ENCODE results near the gene NHERF2. TPM values are rescaled to one million over a fixed set of nuclear protein-coding genes. Genes with fewer than 3 reads are reported as not detected.

Gene NHERF2
- total RNA-seq, 2 donors from 2014 or later = 20.1 to 25.5 TPM

DNA sequence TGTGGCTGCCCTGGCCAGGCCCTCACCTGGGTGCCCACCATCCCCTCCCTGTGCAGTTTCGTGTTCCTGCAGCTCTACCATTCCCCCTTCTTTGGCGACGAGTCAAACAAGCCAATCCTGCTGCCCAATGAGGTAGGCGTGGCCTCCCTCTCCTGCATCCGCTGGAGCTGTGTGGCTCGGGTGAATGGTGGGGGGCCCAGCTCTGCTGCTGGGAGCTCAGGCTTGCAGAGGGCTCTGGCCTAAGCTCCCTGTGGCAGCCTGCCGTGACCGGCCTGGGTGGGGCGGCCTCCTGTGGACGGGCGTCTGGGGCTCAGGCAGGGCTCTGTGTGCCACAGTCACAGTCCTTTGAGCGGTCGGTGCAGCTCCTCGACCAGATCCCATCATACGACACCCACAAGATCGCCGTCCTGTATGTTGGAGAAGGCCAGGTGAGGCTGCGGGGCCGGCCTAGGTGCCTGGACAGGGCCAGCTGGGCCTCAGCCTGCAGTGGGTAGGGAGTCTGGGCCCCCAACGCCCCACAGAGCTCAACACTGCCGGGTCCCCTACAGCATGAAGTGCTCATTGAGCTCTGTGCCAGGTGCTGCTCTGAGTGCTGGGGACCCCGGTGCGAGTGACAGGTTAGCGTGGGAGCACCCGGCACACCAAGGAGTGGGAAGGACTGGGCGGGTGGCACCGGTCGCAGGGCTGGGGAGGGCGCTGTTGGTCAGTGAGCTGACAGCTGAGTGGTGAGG, 58.4 kb downstream of the NHERF2 start:
- Histone ChIP-seq H3K27ac (ENCODE audit: low read depth, low read length) (no peak overlapping the region), H3K4me1 (ENCODE audit: control insufficient read depth, insufficient read depth, low read length) (no peaks in the 10 kb centered on the region), H3K36me3 (ENCODE audit: control insufficient read depth, insufficient read depth, low read length) (peaks cover 16% of the 10 kb centered on the region), H3K9ac (ENCODE audit: extremely low read depth, low read length, poor library complexity, severe bottlenecking) (no peak overlapping the region), H3K4me3 (ENCODE audit: low read length) (no peak overlapping the region), H3K9me3 (ENCODE audit: control insufficient read depth, low read length) (no peaks in the 10 kb centered on the region), H3K27me3 (ENCODE audit: control insufficient read depth, insufficient read depth, low read length, poor library complexity, severe bottlenecking) (no peaks in the 10 kb centered on the region)
- Mint-ChIP-seq H3K27ac (no peak overlapping the region), H3K27me3 (ENCODE audit: insufficient read depth) (no peaks in the 10 kb centered on the region), H3K4me1 (no peaks in the 10 kb centered on the region), H3K4me3 (no peak overlapping the region), H3K9me3 (no peaks in the 10 kb centered on the region), H3K36me3 (ENCODE audit: low read depth) (peaks cover 11% of the 10 kb centered on the region)
- no peak for DNase-seq
- 93 to 95% methylated on average over 21 to 29 of the region's 29 CpGs for WGBS, 2 experiments (ENCODE audit: insufficient coverage in 1 of 2, insufficient read length in 1 of 2)
- TF ChIP-seq, protein P1, sequence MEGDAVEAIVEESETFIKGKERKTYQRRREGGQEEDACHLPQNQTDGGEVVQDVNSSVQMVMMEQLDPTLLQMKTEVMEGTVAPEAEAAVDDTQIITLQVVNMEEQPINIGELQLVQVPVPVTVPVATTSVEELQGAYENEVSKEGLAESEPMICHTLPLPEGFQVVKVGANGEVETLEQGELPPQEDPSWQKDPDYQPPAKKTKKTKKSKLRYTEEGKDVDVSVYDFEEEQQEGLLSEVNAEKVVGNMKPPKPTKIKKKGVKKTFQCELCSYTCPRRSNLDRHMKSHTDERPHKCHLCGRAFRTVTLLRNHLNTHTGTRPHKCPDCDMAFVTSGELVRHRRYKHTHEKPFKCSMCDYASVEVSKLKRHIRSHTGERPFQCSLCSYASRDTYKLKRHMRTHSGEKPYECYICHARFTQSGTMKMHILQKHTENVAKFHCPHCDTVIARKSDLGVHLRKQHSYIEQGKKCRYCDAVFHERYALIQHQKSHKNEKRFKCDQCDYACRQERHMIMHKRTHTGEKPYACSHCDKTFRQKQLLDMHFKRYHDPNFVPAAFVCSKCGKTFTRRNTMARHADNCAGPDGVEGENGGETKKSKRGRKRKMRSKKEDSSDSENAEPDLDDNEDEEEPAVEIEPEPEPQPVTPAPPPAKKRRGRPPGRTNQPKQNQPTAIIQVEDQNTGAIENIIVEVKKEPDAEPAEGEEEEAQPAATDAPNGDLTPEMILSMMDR (conservative IDR thresholded peaks at IDR 0.05) = no peak

DNA sequence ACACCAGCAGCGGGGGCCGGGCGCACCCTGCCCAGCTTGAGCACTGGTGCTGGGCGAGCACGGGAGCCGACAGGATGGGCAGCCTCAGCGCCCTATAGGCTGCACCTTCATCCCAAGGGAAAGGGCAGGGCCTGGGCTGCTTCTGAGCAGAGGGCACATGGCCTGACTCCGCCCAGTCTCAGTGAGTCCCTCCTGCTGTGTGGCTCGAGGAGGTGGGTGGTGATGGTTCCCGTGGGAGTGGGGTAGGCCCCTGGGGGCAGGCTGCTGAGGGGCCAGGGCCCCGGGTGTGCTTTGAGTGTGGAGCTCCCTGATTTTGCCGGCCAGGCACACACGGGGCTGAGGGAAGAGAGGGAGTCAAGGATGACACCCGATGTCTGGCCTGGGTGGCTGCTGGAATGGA, 59.0 kb downstream of the NHERF2 start:
- Mint-ChIP-seq H3K36me3 (ENCODE audit: low read depth) (peaks cover 11% of the 10 kb centered on the region), H3K9me3 (no peaks in the 10 kb centered on the region), H3K4me1 (no peaks in the 10 kb centered on the region), H3K4me3 (no peak overlapping the region), H3K27me3 (ENCODE audit: insufficient read depth) (no peaks in the 10 kb centered on the region), H3K27ac (no peak overlapping the region)
- H3K27me3 ChIP-seq (ENCODE audit: control insufficient read depth, insufficient read depth, low read length, poor library complexity, severe bottlenecking) = no peaks in the 10 kb centered on the region
- WGBS, 2 experiments (ENCODE audit: insufficient coverage in 1 of 2, insufficient read length in 1 of 2) = 93% methylated on average over 3 to 14 of the region's 14 CpGs
- TF ChIP-seq, protein P1 (conservative IDR thresholded peaks at IDR 0.05) = no peak
- no peaks in the 10 kb centered on the region for H3K9me3 ChIP-seq (ENCODE audit: control insufficient read depth, low read length)
- no peaks in the 10 kb centered on the region for H3K4me1 ChIP-seq (ENCODE audit: control insufficient read depth, insufficient read depth, low read length)
- peaks cover 16% of the 10 kb centered on the region for H3K36me3 ChIP-seq (ENCODE audit: control insufficient read depth, insufficient read depth, low read length)
- no peak overlapping the region for H3K27ac ChIP-seq (ENCODE audit: low read depth, low read length)
- DNase-seq = no peak
- H3K4me3 ChIP-seq (ENCODE audit: low read length) = no peak overlapping the region
- no peak overlapping the region for H3K9ac ChIP-seq (ENCODE audit: extremely low read depth, low read length, poor library complexity, severe bottlenecking)

DNA sequence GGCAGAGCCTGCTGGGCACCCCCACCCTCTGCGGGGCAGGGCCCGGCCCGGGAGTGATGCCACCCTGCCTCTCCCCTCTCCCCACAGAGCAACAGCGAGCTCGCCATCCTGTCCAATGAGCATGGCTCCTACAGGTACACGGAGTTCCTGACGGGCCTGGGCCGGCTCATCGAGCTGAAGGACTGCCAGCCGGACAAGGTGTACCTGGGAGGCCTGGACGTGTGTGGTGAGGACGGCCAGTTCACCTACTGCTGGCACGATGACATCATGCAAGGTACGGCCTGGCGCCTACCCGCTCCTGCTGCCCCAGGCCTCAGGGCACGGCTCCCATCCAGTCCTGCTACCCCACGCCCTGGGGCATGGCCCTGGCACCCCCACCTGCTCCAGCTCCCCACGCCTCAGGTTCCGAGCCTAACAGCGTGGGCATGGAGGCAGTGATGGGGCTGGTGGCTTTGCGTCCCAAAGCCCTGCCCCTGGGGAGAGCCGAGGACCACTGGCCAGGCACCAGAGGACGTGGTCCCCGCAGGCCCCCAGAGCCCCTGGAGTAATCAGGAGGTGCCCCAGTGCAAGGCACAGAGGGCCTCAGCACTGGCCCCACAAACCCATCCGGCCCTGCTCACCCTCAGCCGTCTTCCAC, 59.5 kb downstream of the NHERF2 start:
- Histone ChIP-seq H3K4me3 (ENCODE audit: low read length) (no peak overlapping the region), H3K4me1 (ENCODE audit: control insufficient read depth, insufficient read depth, low read length) (no peaks in the 10 kb centered on the region), H3K36me3 (ENCODE audit: control insufficient read depth, insufficient read depth, low read length) (peaks cover 16% of the 10 kb centered on the region), H3K9ac (ENCODE audit: extremely low read depth, low read length, poor library complexity, severe bottlenecking) (no peak overlapping the region), H3K27me3 (ENCODE audit: control insufficient read depth, insufficient read depth, low read length, poor library complexity, severe bottlenecking) (no peaks in the 10 kb centered on the region), H3K9me3 (ENCODE audit: control insufficient read depth, low read length) (no peaks in the 10 kb centered on the region), H3K27ac (ENCODE audit: low read depth, low read length) (no peak overlapping the region)
- Mint-ChIP-seq H3K27me3 (ENCODE audit: insufficient read depth) (no peaks in the 10 kb centered on the region), H3K27ac (no peak overlapping the region), H3K4me1 (no peaks in the 10 kb centered on the region), H3K9me3 (no peaks in the 10 kb centered on the region), H3K4me3 (no peak overlapping the region), H3K36me3 (ENCODE audit: low read depth) (peaks cover 11% of the 10 kb centered on the region)
- WGBS, 2 experiments (ENCODE audit: insufficient coverage in 1 of 2, insufficient read length in 1 of 2) = 96 to 97% methylated on average over 16 to 27 of the region's 27 CpGs
- TF ChIP-seq, protein P1 (conservative IDR thresholded peaks at IDR 0.05) = no peak
- no peak for DNase-seq

Measured in endodermal cell (in vitro differentiated cells).